HEK293 (cell line): ENCODE data around the gene ACHE.

Source experiments
- CTCF ChIP-seq: fragments of 450-650 bp; formaldehyde crosslinking; IDR thresholded peaks from 2 replicates; pipeline ENCODE4 v1.5.1; 2016; ENCODE audit warnings: missing biosample characterization, missing genetic modification characterization
- HOXA7 ChIP-seq: sonication (generic); formaldehyde crosslinking; IDR thresholded peaks from 2 replicates; pipeline ENCODE4 v1.8.1; 2022; ENCODE audit warnings: missing genetic modification reagents, borderline replicate concordance
- KLF1 ChIP-seq: fragments of 450-650 bp; formaldehyde crosslinking; IDR thresholded peaks from 2 replicates; pipeline ENCODE4 v1.5.1; 2016; ENCODE audit warnings: missing biosample characterization, missing genetic modification characterization
- PRDM10 ChIP-seq: fragments of 450-650 bp; formaldehyde crosslinking; IDR thresholded peaks from 2 replicates; pipeline ENCODE4 v1.5.1; 2016; ENCODE audit warnings: missing biosample characterization, missing genetic modification characterization
- RBAK ChIP-seq: fragments of 450-650 bp; formaldehyde crosslinking; IDR thresholded peaks from 2 replicates; pipeline ENCODE4 v1.5.1; 2016; ENCODE audit warnings: missing biosample characterization, missing genetic modification characterization
- ZNF626 ChIP-seq: fragments of 450-650 bp; sonication (Bioruptor Pico); formaldehyde crosslinking; IDR thresholded peaks from 2 replicates; pipeline ENCODE4 v1.5.1; 2018; ENCODE audit warnings: missing biosample characterization, missing genetic modification characterization, inconsistent platforms
- ZNF707 ChIP-seq: fragments of 450-650 bp; formaldehyde crosslinking; IDR thresholded peaks from 2 replicates; pipeline ENCODE4 v1.5.1; 2016; ENCODE audit warnings: missing biosample characterization, missing genetic modification characterization
- TF ChIP-seq, protein P1 (sequence below): fragments of 450-650 bp; formaldehyde crosslinking; IDR thresholded peaks from 2 replicates; pipeline ENCODE4 v1.5.1; 2016; ENCODE audit warnings: missing biosample characterization, missing genetic modification characterization

GRCh38 chr7:100880645-100881044 lies 15.0 kb downstream of the ACHE start:
- TF ChIP-seq ZNF626 (no peak), PRDM10 (no peak), HOXA7 (CRISPR knock-in tag) (no peak), CTCF (tag by site-specific recombination) (no peak), KLF1 (tag by site-specific recombination) (no peak), ZNF707 (tag by site-specific recombination) (no peak), RBAK (tag by site-specific recombination) (no peak)
- TF ChIP-seq, protein P1, sequence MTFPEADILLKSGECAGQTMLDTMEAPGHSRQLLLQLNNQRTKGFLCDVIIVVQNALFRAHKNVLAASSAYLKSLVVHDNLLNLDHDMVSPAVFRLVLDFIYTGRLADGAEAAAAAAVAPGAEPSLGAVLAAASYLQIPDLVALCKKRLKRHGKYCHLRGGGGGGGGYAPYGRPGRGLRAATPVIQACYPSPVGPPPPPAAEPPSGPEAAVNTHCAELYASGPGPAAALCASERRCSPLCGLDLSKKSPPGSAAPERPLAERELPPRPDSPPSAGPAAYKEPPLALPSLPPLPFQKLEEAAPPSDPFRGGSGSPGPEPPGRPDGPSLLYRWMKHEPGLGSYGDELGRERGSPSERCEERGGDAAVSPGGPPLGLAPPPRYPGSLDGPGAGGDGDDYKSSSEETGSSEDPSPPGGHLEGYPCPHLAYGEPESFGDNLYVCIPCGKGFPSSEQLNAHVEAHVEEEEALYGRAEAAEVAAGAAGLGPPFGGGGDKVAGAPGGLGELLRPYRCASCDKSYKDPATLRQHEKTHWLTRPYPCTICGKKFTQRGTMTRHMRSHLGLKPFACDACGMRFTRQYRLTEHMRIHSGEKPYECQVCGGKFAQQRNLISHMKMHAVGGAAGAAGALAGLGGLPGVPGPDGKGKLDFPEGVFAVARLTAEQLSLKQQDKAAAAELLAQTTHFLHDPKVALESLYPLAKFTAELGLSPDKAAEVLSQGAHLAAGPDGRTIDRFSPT (tag by site-specific recombination): no peak
